Measurements from ENCODE around the gene VPS33A. TPM values are rescaled to one million over a fixed set of nuclear protein-coding genes. Genes with fewer than 3 reads are reported as not detected.

The VPS33A gene
- total and polyA plus RNA-seq, 2 experiments from 2014 or later, result 19.5 to 48.0 TPM

DNA sequence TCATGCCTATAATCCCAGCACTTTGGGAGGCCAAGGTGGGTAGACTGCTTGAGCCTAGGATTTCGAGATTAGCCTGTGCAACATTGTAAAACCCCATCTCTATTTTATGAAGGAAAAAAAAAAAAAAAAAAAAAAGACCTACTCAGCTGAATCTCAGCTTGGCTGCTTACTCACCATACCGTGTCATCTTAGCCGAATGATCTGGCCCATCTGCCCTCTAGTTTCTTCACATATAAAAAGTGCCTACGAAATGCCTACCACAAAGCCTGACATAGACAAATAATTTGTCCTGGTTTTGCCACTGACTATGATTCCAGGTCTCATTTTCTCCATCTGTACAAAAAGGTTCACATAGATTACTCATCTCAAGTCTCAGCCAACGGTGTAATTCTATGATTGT is 50.5 kb downstream of the VPS33A start:
- Histone ChIP-seq H3K27me3 (ENCODE audit: insufficient read depth) (no peaks in the 10 kb centered on the region), H3K79me2 (replicated peaks; ENCODE audit: insufficient read depth) (peaks cover 30% of the 10 kb centered on the region), H3K4me2 (no peak overlapping the region), H3K4me3 (no peak overlapping the region), H3K27ac (ENCODE audit: low read depth) (no peak overlapping the region), H3K4me1 (ENCODE audit: insufficient read depth) (no peaks in the 10 kb centered on the region), H3K9me2 (ENCODE audit: insufficient read depth) (no peaks in the 10 kb centered on the region), H2AFZ (no peak overlapping the region), H3K36me3 (ENCODE audit: insufficient read depth) (peaks cover 67% of the 10 kb centered on the region), H3F3A (replicated peaks; ENCODE audit: low read depth) (no peaks in the 10 kb centered on the region), H4K20me1 (replicated peaks; ENCODE audit: insufficient read depth) (peaks cover 38% of the 10 kb centered on the region)
- Mint-ChIP-seq H3K9me3 (no peaks in the 10 kb centered on the region), H3K27ac (no peak overlapping the region), H3K4me1 (no peaks in the 10 kb centered on the region), H3K4me3 (no peak overlapping the region), H3K27me3 (ENCODE audit: insufficient read depth, low read depth, poor library complexity) (no peaks in the 10 kb centered on the region), H3K36me3 (ENCODE audit: low read depth) (peaks cover 79% of the 10 kb centered on the region)
- TF ChIP-seq EZH2 (IDR thresholded peaks at IDR 0.05; ENCODE audit: low read depth, unreplicated experiment) (no peak), STAT1 (IDR thresholded peaks at IDR 0.05; ENCODE audit: unreplicated experiment) (no peak), JUNB (IDR thresholded peaks at IDR 0.05; ENCODE audit: unreplicated experiment) (no peak)
- TF ChIP-seq, protein P1, sequence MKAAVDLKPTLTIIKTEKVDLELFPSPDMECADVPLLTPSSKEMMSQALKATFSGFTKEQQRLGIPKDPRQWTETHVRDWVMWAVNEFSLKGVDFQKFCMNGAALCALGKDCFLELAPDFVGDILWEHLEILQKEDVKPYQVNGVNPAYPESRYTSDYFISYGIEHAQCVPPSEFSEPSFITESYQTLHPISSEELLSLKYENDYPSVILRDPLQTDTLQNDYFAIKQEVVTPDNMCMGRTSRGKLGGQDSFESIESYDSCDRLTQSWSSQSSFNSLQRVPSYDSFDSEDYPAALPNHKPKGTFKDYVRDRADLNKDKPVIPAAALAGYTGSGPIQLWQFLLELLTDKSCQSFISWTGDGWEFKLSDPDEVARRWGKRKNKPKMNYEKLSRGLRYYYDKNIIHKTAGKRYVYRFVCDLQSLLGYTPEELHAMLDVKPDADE (IDR thresholded peaks at IDR 0.05), result no peak
- DNase-seq (ENCODE audit: low spot score) (no peak), ATAC-seq (no peak)

DNA sequence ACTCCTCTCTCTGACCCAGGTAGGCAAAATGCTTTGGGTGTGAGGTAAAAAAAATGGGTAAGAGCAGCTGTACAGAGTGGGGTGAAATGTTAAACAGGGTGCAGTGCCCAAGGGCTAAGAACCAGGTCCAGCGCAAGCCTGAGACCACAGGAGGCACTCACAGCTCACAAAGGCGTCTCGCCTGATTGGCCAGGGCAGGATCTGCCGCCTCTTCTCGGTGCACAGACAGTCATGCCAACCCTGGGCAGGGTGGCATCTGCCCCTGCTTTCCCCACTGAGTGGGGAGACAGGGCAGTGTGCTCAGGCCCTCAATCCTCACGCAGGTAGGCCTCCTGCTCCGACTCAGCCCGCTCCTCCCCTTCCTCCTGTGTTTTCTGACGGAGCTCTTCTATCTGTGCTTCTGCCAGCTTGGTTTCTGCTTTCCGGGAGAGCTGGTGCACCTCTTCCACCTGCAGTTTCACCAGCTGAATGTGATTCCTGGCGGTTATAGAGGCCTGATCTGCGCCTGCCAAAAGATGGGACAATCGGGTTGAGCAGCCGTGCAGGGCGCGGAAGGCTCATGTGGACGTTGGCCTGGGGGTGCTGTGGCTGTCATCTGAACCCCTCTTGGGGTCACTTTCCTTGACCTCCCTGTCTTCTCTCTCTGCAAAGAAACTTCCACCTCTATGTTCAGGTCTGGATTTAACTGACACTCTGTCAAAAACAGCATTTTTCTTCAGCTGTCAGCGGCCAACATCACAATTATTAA is 58.0 kb downstream of the VPS33A start:
- Histone ChIP-seq H3K27me3 (ENCODE audit: insufficient read depth) (peaks cover 30% of the 10 kb centered on the region), H4K20me1 (replicated peaks; ENCODE audit: insufficient read depth) (peaks cover 29% of the 10 kb centered on the region), H3K27ac (ENCODE audit: low read depth) (no peak overlapping the region), H3K79me2 (replicated peaks; ENCODE audit: insufficient read depth) (no peaks in the 10 kb centered on the region), H2AFZ (no peak overlapping the region), H3K36me3 (ENCODE audit: insufficient read depth) (peaks cover 45% of the 10 kb centered on the region), H3K4me1 (ENCODE audit: insufficient read depth) (peaks cover 11% of the 10 kb centered on the region; the same call in 1 of the 2 replicates), H3F3A (replicated peaks; ENCODE audit: low read depth) (peaks cover 20% of the 10 kb centered on the region), H3K4me2 (no peak overlapping the region), H3K9me2 (ENCODE audit: insufficient read depth) (no peaks in the 10 kb centered on the region), H3K4me3 (no peak overlapping the region)
- H3K27ac Mint-ChIP-seq, result 0 out of 2 replicates have a peak overlapping the region, but pooled peaks have one; percentile 2
- H3K9me3 Mint-ChIP-seq, result no peaks in the 10 kb centered on the region
- H3K4me3 Mint-ChIP-seq, result no peak overlapping the region; the same call in 2 of the 3 replicates
- peaks cover 29% of the 10 kb centered on the region for H3K27me3 Mint-ChIP-seq (ENCODE audit: insufficient read depth, low read depth, poor library complexity)
- DNase-seq (ENCODE audit: low spot score), result no peak
- no peak for ATAC-seq
- peaks cover 45% of the 10 kb centered on the region for H3K36me3 Mint-ChIP-seq (ENCODE audit: low read depth)
- peaks cover 24% of the 10 kb centered on the region for H3K4me1 Mint-ChIP-seq
- TF ChIP-seq ZNF114 (CRISPR knock-in tag; IDR thresholded peaks at IDR 0.05), result no peak
- TF ChIP-seq, protein P1 (IDR thresholded peaks at IDR 0.05), result no peak
- TF ChIP-seq CREB1 (CRISPR knock-in tag; IDR thresholded peaks at IDR 0.05; ENCODE audit: low read depth), result no peak

DNA sequence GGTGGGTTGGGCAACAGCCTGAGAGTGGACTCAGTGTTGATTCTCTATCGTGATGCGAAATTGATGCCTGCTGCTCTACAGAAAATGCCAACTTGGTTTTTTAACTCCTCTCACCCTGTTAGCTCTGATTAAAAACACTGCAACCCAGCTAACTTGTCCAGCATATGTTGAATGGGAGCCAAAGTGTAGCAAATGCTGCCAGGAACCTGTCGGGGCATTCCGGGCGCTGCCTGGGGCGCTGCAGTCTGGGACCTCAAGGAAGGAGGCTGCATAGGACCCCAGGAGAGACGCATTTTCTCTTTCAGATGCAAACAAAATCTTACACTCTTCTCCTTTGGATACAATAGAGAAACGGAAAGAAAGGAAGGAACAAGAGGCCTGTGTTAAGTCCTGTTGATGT is 58.9 kb downstream of the VPS33A start:
- no peaks in the 10 kb centered on the region for H3K9me2 ChIP-seq (ENCODE audit: insufficient read depth)
- H3K36me3 Mint-ChIP-seq (ENCODE audit: low read depth), result peaks cover 40% of the 10 kb centered on the region
- peaks cover 20% of the 10 kb centered on the region for H3F3A ChIP-seq (replicated peaks; ENCODE audit: low read depth)
- H3K4me3 ChIP-seq, result no peak overlapping the region
- peaks cover 11% of the 10 kb centered on the region; the same call in 1 of the 2 replicates for H3K4me1 ChIP-seq (ENCODE audit: insufficient read depth)
- no peaks in the 10 kb centered on the region for H3K9me3 Mint-ChIP-seq
- H3K27me3 ChIP-seq (ENCODE audit: insufficient read depth), result peaks cover 39% of the 10 kb centered on the region
- H3K27ac Mint-ChIP-seq, result 0 out of 2 replicates have a peak overlapping the region, but pooled peaks have one; percentile 2
- peaks cover 29% of the 10 kb centered on the region for H4K20me1 ChIP-seq (replicated peaks; ENCODE audit: insufficient read depth)
- H2AFZ ChIP-seq, result no peak overlapping the region
- ATAC-seq (no peak), DNase-seq (ENCODE audit: low spot score) (no peak)
- H3K27me3 Mint-ChIP-seq (ENCODE audit: insufficient read depth, low read depth, poor library complexity), result peaks cover 37% of the 10 kb centered on the region
- no peak overlapping the region for H3K4me2 ChIP-seq
- no peaks in the 10 kb centered on the region for H3K79me2 ChIP-seq (replicated peaks; ENCODE audit: insufficient read depth)
- peaks cover 40% of the 10 kb centered on the region for H3K36me3 ChIP-seq (ENCODE audit: insufficient read depth)
- no peak overlapping the region for H3K4me3 Mint-ChIP-seq
- no peak overlapping the region; the same call in 1 of the 2 replicates for H3K27ac ChIP-seq (ENCODE audit: low read depth)
- H3K4me1 Mint-ChIP-seq, result peaks cover 24% of the 10 kb centered on the region
- TF ChIP-seq, protein P2, sequence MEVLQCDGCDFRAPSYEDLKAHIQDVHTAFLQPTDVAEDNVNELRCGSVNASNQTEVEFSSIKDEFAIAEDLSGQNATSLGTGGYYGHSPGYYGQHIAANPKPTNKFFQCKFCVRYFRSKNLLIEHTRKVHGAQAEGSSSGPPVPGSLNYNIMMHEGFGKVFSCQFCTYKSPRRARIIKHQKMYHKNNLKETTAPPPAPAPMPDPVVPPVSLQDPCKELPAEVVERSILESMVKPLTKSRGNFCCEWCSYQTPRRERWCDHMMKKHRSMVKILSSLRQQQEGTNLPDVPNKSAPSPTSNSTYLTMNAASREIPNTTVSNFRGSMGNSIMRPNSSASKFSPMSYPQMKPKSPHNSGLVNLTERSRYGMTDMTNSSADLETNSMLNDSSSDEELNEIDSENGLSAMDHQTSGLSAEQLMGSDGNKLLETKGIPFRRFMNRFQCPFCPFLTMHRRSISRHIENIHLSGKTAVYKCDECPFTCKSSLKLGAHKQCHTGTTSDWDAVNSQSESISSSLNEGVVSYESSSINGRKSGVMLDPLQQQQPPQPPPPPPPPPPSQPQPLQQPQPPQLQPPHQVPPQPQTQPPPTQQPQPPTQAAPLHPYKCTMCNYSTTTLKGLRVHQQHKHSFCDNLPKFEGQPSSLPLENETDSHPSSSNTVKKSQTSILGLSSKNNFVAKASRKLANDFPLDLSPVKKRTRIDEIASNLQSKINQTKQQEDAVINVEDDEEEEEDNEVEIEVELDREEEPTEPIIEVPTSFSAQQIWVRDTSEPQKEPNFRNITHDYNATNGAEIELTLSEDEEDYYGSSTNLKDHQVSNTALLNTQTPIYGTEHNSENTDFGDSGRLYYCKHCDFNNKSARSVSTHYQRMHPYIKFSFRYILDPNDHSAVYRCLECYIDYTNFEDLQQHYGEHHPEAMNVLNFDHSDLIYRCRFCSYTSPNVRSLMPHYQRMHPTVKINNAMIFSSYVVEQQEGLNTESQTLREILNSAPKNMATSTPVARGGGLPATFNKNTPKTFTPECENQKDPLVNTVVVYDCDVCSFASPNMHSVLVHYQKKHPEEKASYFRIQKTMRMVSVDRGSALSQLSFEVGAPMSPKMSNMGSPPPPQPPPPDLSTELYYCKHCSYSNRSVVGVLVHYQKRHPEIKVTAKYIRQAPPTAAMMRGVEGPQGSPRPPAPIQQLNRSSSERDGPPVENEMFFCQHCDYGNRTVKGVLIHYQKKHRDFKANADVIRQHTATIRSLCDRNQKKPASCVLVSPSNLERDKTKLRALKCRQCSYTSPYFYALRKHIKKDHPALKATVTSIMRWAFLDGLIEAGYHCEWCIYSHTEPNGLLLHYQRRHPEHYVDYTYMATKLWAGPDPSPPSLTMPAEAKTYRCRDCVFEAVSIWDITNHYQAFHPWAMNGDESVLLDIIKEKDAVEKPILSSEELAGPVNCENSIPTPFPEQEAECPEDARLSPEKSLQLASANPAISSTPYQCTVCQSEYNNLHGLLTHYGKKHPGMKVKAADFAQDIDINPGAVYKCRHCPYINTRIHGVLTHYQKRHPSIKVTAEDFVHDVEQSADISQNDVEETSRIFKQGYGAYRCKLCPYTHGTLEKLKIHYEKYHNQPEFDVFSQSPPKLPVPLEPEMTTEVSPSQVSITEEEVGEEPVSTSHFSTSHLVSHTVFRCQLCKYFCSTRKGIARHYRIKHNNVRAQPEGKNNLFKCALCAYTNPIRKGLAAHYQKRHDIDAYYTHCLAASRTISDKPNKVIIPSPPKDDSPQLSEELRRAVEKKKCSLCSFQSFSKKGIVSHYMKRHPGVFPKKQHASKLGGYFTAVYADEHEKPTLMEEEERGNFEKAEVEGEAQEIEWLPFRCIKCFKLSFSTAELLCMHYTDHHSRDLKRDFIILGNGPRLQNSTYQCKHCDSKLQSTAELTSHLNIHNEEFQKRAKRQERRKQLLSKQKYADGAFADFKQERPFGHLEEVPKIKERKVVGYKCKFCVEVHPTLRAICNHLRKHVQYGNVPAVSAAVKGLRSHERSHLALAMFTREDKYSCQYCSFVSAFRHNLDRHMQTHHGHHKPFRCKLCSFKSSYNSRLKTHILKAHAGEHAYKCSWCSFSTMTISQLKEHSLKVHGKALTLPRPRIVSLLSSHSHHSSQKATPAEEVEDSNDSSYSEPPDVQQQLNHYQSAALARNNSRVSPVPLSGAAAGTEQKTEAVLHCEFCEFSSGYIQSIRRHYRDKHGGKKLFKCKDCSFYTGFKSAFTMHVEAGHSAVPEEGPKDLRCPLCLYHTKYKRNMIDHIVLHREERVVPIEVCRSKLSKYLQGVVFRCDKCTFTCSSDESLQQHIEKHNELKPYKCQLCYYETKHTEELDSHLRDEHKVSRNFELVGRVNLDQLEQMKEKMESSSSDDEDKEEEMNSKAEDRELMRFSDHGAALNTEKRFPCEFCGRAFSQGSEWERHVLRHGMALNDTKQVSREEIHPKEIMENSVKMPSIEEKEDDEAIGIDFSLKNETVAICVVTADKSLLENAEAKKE (CRISPR knock-in tag; IDR thresholded peaks at IDR 0.05), result no peak
- TF ChIP-seq STAT1 (IDR thresholded peaks at IDR 0.05; ENCODE audit: unreplicated experiment), result no peak

Data from GM23338 (cell line).